ENCODE results near the gene SLBP.

DNA sequence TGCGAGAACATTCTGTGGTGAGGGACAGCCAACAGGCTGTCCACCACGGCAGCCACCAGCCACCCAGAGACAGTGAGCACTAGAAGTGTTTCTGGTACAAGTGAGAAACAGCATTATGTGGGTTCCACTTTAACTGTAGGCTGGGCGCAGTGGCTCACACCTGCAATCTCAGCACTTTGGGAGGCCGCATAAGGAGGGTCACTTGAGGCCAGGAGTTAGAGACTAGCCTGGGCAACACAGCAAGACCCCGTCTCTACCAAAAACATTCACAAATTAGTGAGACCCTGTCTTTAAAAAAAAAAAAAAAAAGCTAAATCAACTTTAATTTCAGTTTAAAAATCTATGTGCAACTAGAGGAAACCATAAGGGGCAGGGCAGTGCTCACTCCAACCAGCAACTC, 48.6 kb downstream of the SLBP start:
- TF ChIP-seq, protein P1, sequence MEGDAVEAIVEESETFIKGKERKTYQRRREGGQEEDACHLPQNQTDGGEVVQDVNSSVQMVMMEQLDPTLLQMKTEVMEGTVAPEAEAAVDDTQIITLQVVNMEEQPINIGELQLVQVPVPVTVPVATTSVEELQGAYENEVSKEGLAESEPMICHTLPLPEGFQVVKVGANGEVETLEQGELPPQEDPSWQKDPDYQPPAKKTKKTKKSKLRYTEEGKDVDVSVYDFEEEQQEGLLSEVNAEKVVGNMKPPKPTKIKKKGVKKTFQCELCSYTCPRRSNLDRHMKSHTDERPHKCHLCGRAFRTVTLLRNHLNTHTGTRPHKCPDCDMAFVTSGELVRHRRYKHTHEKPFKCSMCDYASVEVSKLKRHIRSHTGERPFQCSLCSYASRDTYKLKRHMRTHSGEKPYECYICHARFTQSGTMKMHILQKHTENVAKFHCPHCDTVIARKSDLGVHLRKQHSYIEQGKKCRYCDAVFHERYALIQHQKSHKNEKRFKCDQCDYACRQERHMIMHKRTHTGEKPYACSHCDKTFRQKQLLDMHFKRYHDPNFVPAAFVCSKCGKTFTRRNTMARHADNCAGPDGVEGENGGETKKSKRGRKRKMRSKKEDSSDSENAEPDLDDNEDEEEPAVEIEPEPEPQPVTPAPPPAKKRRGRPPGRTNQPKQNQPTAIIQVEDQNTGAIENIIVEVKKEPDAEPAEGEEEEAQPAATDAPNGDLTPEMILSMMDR (conservative IDR thresholded peaks at IDR 0.05; ENCODE audit: low read depth, low read length), result no peak
- no peak for TF ChIP-seq EZH2 (IDR thresholded peaks at IDR 0.05; ENCODE audit: low read length, unreplicated experiment)
